Mammary epithelial cell (primary cell): ENCODE results near the gene MUSK.

Source experiments
- CTCF ChIP-seq, 2 donors: IDR thresholded peaks in 1 of 2; conservative IDR thresholded peaks in 1 of 2; 2 replicates each; pipeline ENCODE4 v1.5.1; 2011 to 2012; ENCODE audit warnings: inconsistent platforms in 2 of 2, low read length in 2 of 2, mild to moderate bottlenecking in 2 of 2, control low read depth in 1 of 2, low read depth in 1 of 2; ENCODE audit not compliant: insufficient read depth in 1 of 2; ENCODE audit errors: extremely low read depth in 1 of 2
- EZH2 ChIP-seq: IDR thresholded peaks from 2 replicates; pipeline ENCODE4 v1.6.1; 2012; ENCODE audit warnings: low read length, inconsistent platforms, borderline replicate concordance

GRCh38 chr9:110846215-110846614 is 177.6 kb downstream of the MUSK start:
- TF ChIP-seq CTCF (conservative IDR thresholded peaks at IDR 0.05 in 1 of 2, IDR thresholded peaks at IDR 0.05 in 1 of 2; ENCODE audit: extremely low read depth in 1 of 2, insufficient read depth in 1 of 2, low read depth in 1 of 2, low read length in 2 of 2): no peak
- TF ChIP-seq EZH2: no peak
